GM19043 (cell line): ENCODE results near the gene ZBTB43.

ENCODE experiments used
- ATAC-seq: cut with Tn5 transposase; IDR thresholded peaks from one replicate; pipeline ENCODE4 v1.9.1; 2021; ENCODE audit warnings: low read depth; ENCODE audit not compliant: unreplicated experiment

The ZBTB43 gene

DNA sequence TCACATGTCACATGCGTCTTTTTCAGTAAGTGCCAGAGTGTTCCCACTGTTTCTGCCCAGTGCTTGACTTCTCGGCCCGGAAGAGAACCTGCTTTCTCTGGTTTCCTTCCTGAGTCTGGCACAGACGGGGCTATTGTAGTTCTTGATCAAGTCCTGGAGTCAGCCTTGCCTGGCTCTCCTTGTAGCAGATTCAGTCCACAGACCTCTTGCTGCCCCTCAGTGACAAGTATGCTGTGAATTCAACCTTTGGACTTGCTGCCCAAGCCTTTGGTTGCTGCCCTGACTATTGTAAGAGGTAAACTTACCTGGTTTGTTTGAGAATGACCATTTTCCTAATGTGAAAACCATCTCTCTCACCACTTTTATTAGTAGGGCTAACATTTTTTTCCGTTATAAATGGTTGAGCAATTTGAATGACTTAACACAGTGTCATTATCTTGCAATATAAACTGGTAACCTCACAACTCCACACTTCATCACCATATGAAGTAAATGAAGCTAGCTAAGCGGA, 80.3 kb downstream of the ZBTB43 start:
- ATAC-seq: no peak

DNA sequence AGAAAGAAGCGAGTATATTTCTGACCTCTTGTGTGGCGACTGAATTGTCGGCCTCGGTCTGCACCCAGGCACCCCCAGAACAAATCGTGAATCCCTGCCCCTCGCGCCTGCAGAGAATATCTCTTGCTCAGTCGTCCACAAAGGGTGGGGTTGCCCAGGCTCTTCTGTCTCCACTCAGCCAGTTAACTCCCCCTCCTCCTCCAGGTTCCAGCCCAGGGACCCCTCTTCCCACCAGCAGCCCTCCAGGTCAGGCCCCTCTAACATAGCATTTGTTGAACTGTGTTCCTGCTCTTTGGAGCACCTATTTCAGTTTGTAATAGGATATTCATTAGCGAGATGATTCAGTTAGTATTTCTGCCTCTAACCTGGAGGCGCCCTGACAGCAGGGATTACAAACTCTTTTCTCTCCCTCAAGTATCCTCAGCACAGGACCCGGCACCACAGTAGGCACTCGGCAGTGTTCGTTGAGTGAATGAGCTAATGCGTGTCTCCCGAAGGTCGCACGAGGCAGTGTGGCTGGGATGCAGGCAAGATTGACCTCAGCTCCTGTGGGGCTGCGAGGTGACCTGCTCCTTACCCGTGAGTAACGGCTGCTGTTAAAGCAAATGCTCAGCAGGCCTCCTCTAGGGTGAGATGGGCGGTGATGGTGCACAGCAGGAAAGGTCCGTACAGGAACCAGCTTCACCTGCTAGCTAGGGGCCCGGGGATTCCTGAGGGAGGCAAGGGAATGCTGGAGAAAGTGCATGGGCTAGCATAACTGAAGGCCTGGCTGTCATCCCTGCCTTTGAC, 81.4 kb downstream of the ZBTB43 start:
- no peak for ATAC-seq

DNA sequence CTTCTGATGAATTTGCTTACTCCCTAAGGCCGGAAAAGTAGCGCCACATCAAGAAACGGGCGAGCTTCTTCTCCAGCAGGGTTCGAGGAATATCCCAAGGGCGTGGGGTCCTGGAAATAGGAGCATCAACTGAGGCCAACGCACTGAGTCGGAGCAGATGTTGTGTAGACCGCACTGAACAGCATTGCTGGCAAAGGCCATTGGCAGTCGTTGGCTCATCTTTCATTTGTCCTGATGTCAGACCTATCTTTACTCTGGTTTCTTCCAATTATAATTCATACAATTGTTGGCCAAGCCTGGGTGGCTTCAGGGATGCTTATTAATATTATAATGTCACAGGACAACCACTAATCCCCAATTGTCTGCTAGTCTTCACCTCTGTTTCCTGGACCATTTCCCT, 82.1 kb downstream of the ZBTB43 start:
- no peak for ATAC-seq
